HG02610 (cell line): ENCODE data around the gene C11orf71.

Experiments used
- ATAC-seq: cut with Tn5 transposase; IDR thresholded peaks from one replicate; pipeline ENCODE4 v1.9.1; 2021; ENCODE audit warnings: mild to moderate bottlenecking, moderate library complexity; ENCODE audit not compliant: unreplicated experiment

The C11orf71 gene

GRCh38 chr11:114362326-114362725 is 38.0 kb downstream of the C11orf71 start:
- ATAC-seq: no peak

DNA sequence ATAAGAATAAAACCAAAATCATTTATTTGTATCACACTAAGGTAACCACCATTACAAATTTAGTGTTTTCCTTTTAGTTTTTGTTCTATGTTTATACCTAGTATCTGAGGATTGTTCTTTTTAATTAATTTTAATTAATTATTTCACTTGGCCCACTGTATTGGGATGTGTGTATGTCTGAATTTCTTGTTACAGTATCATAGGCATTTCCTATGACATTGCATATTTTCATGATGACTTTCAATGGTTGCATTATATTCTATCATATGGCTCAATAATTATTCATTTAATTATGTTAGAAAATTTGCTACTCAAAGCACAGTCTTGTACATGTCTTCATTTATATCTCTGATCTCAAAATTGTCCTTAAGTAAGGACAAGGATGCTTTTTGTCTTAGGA is 41.0 kb downstream of the C11orf71 start:
- no peak for ATAC-seq

- no peak for ATAC-seq
These were observed 41.6 kb downstream of the C11orf71 start for GRCh38 chr11:114358716-114359115.

- no peak for ATAC-seq
These were observed 46.2 kb downstream of the C11orf71 start for GRCh38 chr11:114354076-114354475.

- ATAC-seq: no peak
These were observed 46.9 kb downstream of the C11orf71 start for GRCh38 chr11:114353443-114353842.

DNA sequence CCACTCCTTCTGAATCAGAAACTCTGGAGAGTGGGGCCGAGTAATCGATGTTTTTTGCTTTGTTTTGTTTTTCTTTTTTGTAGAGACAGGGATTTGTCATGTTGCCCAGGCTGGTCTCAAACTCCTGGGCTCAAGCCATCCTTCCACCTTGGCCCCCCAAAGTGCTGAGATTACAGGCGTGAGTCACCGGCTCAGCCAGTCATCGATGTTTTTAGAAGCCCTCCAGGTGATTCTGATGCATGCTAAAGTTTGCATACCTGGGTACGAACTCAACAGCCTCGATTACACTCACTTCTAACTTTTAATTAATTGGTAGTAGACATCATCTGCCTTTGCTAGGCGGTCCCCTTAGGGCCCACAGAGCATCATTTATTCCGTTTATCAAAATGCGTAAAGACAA is 50.3 kb downstream of the C11orf71 start:
- no peak for ATAC-seq
